GM18873 (cell line): ENCODE results near the gene NEBL.

Experiments used
- ATAC-seq: cut with Tn5 transposase; IDR thresholded peaks from one replicate; pipeline ENCODE4 v1.9.1; 2021; ENCODE audit warnings: mild to moderate bottlenecking, moderate library complexity, moderate number of reproducible peaks; ENCODE audit not compliant: unreplicated experiment, low FRiP score

NEBL gene

DNA sequence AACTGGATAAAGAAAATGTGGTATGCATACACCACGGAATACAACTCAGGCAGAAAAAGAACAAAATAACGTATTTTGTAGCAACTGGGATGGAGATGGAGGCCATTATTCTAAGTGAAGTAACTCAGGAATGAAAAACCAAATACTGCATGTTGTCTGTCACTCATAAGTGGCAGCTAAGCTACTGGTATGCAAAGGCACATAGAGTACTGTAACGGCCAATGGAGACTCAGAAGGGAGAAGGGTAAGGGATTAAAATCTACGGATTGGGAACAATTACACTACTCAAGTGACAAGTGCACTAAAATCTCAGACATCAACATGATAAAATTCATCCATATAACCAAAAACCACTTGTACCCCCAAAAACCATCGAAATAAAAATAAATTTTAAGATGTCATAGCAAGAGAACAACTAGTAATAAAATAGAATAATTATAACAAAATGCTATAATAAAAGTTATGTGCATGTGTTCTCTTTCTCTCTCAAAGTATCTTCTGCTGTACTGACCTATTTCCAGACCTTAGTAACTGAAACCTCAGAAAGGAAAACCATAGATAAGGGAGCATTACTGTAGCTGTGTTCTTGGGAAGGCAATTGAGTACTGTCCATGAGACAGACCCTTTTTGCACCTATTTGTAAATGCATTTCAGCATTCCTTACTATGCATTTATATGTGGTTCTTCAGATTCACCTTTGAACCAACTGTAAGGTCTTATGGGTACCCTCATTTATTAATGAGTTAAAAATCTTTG lies 6.7 kb upstream of the NEBL start:
- no peak for ATAC-seq

DNA sequence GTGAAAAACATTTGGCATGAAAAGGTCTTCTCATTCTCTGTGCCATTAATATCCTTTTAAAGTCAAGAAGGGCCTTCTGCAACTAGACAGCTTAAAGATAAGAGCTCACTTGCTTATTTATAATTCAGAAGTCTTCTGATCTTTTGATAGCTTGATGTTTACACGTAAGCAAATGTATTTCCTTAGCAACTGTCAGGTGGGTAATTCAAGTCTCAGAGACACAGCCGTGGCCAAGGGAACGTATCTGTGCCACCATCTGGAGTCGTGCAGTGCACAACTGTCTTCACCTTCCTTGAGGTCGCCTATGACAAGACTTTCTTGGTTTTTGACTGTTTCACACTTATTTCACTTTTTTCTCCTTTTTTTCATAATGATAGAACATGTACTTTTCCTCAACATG lies 4.0 kb upstream of the NEBL start:
- ATAC-seq, result no peak

DNA sequence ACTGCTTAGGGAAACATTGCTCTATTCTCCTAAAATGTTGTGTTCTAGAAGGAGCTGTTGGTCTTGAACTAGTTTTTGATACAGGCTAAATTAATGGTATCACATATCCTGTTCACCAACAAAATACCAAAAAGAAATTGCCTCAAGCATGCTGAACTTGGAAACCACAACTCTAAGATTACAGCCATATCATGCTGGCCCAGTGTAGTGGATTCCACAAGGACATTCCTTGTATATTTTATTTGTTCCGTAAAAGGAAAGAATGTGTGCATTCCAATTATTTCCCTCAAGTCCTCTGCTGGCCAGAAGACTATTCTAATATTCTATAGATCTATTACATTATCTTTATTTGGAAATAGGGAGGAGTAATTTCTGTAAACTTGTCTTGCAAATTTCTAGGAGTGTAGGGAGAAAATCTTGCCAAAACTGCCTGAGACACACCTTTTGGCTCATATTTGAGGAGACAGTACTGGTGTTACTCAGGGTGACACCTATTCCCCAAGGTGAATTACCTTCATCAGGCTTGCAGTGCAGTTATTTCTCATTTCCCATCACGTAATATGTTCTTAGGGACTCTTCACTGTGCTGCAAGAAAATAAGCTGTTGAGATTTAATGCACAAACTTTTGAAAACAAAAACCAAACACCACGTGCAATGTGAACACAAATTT lies 1.9 kb upstream of the NEBL start:
- ATAC-seq, result no peak

DNA sequence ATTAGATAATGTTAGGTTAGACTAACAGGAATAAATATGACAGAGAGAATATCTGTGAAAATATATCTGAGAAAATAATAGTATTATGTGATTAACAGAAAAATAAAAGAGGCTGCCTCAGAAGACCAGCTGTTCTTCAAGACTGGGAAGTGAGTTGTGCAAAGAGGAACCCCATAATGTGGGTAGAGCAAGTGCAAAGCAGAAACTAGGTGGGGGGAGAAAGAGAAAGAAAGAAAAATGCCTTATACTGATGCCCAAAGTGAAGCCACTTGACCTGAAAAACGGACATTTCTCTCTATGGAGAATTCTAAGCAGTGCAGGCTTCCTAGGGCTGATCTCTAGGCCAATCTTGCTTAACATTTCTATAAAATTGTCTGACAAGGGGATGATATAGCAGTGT lies 3.8 kb downstream of the NEBL start:
- no peak for ATAC-seq

DNA sequence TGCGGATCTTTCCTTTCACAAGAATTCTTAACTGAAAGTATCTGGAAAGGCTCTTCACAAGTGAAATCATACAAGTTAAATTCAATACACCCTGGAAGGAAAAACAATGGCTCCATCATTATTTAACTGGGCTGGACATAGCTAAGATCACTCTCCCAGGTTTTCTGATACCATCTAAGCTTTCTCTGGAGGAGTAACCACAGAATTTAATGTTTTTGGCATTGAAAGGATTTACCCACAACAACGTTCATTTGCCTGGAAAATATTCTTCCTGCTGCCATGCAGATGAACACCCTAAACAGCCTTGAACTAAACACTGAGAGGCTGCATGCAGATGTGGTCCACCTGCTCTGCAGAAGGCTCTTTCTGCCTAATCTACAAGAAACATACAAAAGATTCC lies 4.3 kb downstream of the NEBL start:
- ATAC-seq, result no peak

DNA sequence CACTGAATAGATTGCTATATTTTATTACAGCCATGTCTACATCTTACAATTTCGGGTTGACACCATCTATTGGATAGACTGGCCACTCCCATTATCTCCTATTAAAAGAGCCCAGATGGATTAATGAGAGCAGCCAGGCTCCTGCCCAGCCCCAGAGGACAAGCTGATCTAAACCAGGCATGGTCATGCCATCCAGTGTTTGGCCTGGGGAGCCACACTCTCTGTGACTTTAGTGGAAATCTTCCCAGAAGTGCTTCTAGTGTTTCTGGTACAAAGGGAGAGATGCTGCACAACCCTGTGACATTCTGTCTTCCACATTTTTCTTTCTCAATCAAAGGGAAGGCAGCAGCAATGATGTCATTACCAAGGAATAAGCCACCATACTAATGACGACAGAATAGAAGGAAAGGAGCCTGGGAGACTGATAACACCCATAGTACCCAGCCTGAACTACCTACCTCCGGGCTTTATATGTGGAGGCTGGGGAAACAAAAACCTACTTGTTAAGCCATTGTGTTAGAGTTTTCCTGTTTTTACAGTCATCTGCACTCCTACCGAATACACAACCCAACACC lies 5.0 kb downstream of the NEBL start:
- no peak for ATAC-seq

DNA sequence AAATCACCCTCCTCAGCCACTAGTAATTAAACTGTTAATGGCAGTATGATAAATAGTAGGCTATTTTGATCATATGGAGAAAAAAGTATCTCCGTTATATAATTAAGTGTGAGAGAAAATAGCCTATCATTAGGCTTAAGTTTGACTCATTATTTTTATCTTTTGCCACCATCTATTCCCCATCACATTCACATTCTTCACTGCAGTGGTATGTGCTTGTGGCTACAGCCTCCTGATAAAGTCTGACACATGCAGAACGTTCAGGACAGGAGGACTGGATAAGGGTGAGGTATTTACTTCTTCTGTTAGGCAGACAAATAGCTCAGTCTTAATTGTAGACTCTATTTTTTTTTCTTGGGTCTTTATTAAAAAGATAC lies 5.8 kb downstream of the NEBL start:
- ATAC-seq, result no peak

DNA sequence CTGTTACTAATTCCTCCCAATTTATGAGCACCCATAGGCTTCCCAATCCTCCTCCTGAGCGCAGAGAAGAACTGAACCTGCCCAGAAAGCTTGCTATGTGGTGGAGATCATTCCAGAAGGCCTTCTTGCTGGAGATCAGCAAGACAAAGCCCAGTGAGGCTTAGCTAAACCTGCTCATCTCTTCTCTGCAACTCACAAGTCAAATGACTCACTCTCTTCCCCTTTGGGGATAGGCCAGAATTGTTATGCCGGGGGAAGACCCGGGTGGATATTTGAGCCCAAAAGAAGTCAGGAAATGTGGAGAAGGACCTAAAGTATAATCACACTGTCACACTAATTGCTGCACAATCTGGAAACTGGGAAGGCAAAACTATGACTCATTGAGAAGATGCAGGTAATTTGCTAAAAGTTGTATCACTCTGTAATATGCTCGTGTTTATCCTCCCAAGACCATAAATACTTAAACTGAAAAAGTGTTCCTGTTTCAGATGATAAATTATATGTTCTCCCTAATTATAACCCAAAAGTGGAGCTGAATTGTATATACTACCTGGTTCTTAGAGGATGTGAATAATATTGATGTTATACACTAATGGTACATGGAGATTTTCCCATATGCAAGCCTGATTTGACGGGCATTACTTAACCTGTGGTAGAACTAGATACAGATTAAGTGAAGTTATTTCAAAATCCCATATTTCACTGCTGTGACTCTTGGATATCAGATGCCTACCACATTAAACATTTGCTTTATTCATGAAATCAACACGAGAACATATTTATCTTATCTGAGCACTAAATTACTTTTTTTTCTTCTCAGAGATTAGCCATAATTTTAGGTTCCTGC lies 6.4 kb downstream of the NEBL start:
- ATAC-seq, result no peak

DNA sequence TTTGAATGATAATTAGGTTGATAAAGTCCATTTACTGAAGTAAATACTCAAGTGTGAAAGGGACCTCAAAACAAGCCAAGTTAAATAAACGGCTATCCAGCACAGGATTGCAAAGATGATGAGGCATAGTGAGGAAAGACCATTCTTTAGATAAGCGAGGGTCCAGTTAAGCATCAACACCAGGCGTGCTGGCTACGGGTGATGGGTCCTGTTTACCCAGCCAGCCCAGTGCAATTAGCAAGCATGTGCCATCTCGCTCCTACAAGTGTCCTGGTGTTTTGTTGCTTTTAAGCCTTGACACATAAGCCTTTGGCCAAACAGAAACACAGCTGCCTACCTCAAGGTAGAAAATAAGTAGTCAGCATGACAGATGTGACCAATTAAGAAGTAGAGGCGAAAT lies 7.1 kb downstream of the NEBL start:
- no peak for ATAC-seq

DNA sequence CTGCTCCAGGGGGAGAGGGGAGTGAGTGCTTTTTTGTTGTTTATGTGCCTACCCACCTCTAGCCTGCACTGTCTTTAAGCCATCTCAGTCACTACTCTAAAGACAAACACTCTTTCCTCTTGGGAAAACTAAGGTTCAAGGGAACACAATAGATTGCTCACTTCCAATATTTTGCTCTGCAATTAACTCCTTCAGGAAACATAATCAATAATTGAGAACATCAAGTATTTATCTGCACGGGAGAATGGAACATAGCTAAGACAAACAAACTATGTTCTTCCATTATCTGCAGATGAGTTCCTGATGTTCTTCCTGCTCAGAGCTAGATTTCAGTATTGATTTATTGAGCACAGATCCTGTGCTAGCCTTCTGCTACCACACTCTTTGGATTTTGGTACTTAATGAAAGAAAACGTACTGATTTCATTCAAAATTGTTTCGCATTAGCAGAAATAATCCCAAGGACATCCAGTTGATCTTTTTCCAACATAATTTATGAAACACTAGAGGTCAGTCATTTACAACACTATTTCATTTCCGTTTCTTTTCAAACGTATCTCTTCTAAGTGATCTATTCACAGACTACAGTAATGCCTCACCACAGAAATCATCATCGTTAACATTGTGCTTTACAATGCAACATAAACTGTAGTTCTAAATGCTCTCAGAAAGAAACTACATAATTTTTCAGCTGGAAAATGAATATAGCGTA lies 8.3 kb downstream of the NEBL start:
- no peak for ATAC-seq

DNA sequence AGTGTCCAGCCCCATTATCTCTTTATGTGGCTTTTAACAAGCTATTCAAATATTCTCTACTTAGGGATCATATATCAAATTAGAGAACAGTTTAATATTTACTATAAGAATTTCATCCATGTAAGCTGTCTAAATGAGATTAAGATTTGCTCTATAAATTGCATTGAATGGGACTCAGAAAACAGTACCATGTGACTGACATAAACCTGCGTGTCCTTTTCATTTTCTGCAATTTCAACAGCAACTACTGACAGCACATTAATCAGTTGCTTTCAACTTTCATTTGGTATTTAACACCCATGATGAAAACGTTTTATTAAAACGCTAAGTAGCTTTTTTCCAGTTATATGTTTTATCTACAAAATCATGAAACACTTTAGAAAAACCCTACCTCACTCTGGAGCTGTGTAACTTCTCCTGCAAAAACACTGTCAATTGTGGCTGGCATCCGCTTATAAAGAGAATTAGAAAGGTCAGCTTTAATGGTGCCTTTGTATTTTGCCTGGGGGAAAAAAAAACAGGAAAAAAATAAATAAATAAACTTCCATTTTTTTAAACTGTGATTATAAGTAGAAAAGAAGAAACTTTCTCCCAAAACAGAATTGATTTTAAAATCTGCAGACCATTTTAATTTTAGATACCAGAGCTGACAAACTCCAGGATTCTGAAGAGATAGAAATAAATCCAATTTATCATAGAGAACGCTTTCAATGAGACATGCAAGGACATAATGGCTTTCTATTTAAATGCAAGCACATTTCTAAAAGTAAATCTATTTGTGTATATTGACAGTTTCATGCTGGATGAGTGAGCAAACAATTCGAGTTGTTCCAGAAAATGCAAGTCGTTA lies 9.2 kb downstream of the NEBL start:
- ATAC-seq, result no peak

DNA sequence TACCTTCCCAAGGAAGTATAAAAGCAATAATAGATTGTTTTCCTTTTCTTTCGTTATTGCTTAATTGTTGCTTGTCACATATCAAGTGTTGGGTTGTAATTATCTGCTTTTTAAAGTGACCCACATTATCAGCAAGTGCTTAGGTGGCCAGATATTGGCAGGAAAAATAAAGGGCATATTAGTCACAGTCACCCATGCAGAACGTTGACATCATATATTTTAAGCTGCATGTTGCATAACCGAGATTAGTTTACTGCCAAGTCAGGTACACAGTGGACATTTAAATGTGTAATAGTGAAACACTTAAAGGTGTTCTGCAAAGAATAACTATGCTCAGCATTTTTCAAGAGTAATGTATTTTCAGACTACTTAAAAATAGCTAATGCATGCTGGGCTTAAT lies 11.4 kb downstream of the NEBL start:
- no peak for ATAC-seq

DNA sequence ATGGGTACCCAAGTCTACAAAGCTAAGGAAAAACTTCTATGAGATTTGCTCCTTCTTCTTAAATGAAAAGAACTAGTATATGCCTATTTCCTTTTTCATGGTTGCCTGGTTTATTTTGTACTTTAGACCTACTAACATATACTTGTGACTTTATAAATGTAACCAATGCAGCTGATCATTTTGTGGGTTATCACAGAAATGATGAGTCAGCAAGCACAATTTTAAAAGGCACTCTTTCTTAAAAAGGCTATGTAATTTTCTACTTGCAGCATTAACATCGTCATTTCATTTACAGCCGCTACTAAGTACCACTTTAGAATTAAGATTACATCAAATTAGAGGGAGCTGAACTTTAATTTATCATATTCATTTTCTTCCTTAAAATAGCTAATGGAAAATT lies 13.6 kb downstream of the NEBL start:
- no peak for ATAC-seq

DNA sequence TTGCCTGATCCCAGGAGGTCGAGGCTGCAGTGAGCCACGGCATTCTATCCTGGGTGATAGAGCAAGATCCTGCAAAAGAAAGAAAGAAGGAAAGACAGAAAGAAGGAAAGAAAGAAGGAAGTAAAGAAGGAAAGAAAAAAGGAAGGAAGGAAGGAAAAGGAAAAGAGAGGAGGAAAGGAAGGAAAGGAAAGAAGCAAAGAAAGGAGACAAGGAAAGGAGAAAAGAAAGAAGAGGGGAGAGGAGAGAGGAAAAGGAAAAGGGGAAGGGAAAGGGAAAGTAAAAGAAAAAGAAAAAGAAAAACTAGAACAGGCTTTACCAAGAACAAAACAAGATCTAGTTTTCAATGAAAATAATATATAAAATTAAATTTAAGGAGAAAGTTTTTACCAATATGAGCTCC lies 15.0 kb downstream of the NEBL start:
- ATAC-seq, result no peak

DNA sequence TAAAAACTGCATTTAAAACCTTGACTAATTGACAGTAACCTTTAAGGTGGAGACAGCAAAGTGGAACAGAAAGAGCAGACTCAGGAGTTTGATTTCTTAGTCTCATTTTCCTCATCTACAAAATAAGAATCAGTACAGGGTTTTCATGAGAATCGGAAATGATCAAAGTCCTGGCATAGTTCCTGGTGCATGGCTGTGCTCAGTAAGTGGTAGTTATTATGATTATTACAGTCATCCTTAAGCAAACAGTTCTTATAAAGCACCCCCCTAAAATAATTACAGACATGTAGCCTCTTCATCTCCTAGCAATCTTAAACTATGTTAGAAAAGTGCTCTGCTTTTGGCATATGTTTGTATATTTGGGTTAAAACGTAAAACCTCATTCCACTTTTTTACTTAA lies 18.0 kb downstream of the NEBL start:
- no peak for ATAC-seq

DNA sequence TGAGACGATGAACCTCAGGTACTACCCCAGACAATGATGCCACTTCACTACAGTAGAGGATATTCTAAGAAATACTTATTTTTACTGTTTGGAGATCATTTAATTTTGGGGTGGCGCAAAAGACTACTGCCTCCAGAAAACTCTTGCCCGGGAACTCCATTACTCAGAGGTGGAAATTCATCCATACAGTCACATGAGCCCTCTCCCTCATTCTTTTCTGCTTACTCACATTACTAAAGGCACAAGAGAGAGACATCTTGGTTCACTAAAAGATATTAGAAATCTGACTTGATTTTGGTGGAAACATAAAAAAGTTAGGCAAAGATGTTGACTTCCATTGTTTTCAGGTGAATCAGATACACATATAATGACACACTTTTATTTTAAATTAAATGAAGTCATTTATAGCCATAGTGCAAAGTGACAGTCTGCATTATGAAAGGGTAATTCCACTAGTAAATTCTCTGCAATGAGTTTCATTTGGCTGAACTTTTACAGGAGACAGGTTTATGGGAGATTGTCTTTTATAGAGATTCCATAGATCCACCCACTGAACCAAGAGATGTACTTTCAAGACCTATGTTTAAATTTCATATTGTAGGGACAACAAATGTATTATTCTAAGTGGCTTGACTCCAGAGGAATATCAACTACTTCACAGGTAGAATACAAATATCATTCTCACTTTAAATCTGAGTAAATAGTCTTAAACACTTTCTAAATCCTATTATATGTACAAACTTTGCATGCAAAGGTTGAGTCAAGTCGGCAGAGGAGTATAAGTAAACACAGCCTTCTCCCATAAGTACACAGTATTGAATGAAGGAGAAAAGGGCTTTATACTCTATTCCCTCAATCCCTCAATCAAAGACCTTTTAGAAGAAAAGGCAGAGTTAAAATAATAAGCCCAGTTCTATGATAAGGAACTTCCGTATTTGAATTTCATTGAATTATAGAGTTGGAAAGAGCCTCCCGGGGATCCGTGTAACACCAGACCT lies 18.8 kb downstream of the NEBL start:
- no peak for ATAC-seq

DNA sequence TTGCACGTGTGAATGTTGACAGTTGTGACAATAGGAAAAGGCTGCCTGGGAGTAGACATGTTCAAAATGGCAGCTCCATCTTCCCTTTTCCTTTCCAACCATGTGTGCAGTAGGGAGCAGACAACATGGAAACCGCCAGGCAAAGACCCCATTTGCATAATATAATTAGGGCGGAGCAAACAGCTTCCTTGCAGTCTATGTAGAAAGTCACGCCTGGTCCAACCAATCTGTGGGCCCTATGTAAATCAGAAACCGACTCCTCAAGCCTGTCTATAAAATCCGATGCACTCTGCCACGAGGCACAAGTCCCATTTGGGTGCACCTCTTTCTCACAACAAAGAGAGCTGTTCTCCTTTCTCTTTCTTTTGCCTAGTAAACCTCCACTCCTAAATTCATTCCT lies 19.6 kb downstream of the NEBL start:
- no peak for ATAC-seq

DNA sequence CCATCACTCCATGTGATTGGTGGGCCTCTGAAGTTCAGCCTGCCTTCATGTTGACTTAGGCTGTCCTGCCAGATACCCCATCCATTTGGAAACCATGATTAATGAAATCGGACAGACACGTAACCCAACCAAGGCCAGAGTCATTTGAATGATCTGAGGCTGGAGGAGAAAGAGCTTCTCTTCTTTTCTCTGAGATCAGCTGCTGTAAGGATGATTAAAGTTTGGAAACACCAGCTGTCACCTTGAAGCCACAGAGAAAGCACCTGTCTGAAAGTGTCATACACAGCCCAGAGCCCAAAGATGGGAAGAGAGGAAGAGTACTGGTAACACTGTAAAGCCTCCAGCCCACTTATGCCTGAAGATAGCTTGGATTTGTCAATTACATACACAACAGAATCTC lies 22.9 kb downstream of the NEBL start:
- ATAC-seq, result no peak
